NT2/D1 (cell line): ENCODE data around the gene GPHN.

Experiments used
- YY1 ChIP-seq: IDR thresholded peaks from 2 replicates; pipeline ENCODE4 v1.6.1; 2011; ENCODE audit not compliant: insufficient read length, insufficient read depth
- ZNF274 ChIP-seq: IDR thresholded peaks from 2 replicates; pipeline ENCODE4 v1.6.1; 2011; ENCODE audit warnings: mild to moderate bottlenecking, low read depth, low read length

DNA sequence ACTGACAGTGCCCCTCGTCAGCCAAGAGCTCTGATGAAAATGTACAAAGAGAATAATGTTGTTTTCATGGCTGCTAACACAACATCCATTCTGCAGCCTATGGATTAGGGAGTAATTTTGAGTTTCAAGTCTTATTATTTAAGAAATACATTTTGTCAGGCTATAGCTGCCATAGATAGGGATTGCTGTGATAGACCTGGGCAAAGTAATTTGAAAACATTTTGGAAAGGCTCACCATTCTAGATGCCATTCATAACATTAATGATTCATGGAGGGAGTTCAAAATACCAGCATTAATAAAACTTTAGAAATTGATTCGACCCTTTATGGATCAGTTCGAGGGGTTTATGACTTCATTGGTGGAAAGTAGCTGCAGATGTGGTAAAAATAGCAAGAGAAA is 149.8 kb downstream of the GPHN start:
- TF ChIP-seq YY1 (no peak), ZNF274 (no peak)
